Islet precursor cell (in vitro differentiated cells): ENCODE measurements around the gene DRP2.
A peak's percentile ranks its signal among the peaks of the same experiment; 100 is the strongest.
"Not testable (repeated sequence)": the region's sequence is repeated elsewhere in the genome, so short reads cannot be mapped to it uniquely, and the experiment has no call there.

Experiments
- DNase-seq: peaks from one replicate; pipeline ENCODE4 v3.0.0-alpha.2; 2018

The DRP2 gene

GRCh38 chrX:101219116-101219863, at the start of gene DRP2:
Gene DRP2, plus strand, starts transcription at chrX:101219786. Its CDS starts 11,862 bp downstream, at chrX:101231648.
- no peak for DNase-seq

- no peak for DNase-seq
Observed at GRCh38 chrX:101171883-101172400, 47.6 kb upstream of the DRP2 start.

GRCh38 chrX:101176439-101176838, 43.1 kb upstream of the DRP2 start:
- no peak for DNase-seq

GRCh38 chrX:101184876-101185275, 34.7 kb upstream of the DRP2 start:
- not testable (repeated sequence) for DNase-seq

GRCh38 chrX:101187961-101188360, 31.6 kb upstream of the DRP2 start:
- not testable (repeated sequence) for DNase-seq

GRCh38 chrX:101190736-101191135, 28.9 kb upstream of the DRP2 start:
- DNase-seq, result no peak

GRCh38 chrX:101191217-101191750, 28.3 kb upstream of the DRP2 start:
- peak; percentile 66 for DNase-seq

GRCh38 chrX:101195442-101196173, 24.0 kb upstream of the DRP2 start:
- DNase-seq, result no peak

GRCh38 chrX:101203761-101204351, 15.7 kb upstream of the DRP2 start:
- no peak for DNase-seq

GRCh38 chrX:101206471-101206870, 13.1 kb upstream of the DRP2 start:
- DNase-seq, result no peak

GRCh38 chrX:101208152-101208905, 11.3 kb upstream of the DRP2 start:
- peak; percentile 60 for DNase-seq

GRCh38 chrX:101210630-101211029, 9.0 kb upstream of the DRP2 start:
- no peak for DNase-seq

- no peak for DNase-seq
Observed at GRCh38 chrX:101217689-101218088, 1.9 kb upstream of the DRP2 start.

GRCh38 chrX:101219864-101220346, 319 bp downstream of the DRP2 start:
- DNase-seq, result peak; percentile 76

- DNase-seq, result no peak
Observed at GRCh38 chrX:101220662-101221260, 1.2 kb downstream of the DRP2 start.

GRCh38 chrX:101223226-101223625, 3.6 kb downstream of the DRP2 start:
- DNase-seq, result no peak

GRCh38 chrX:101229170-101229569, 9.6 kb downstream of the DRP2 start:
- DNase-seq, result no peak

- no peak for DNase-seq
Observed at GRCh38 chrX:101230636-101231035, 11.1 kb downstream of the DRP2 start.

GRCh38 chrX:101231080-101231479, 11.5 kb downstream of the DRP2 start:
- no peak for DNase-seq

GRCh38 chrX:101232316-101232715, 12.7 kb downstream of the DRP2 start:
- no peak for DNase-seq

- DNase-seq, result no peak
Observed at GRCh38 chrX:101237041-101237440, 17.5 kb downstream of the DRP2 start.

- DNase-seq, result no peak
Observed at GRCh38 chrX:101241531-101241930, 21.9 kb downstream of the DRP2 start.
